Measurements from ENCODE around the gene RBL1. TPM values are rescaled to one million over a fixed set of nuclear protein-coding genes. Genes with fewer than 3 reads are reported as not detected.
"Not testable (repeated sequence)": the region's sequence is repeated elsewhere in the genome, so short reads cannot be mapped to it uniquely, and the experiment has no call there.

The RBL1 gene
- total and polyA plus RNA-seq, 8 donors, result 9.8 to 15.4 (median 12.7) TPM

DNA sequence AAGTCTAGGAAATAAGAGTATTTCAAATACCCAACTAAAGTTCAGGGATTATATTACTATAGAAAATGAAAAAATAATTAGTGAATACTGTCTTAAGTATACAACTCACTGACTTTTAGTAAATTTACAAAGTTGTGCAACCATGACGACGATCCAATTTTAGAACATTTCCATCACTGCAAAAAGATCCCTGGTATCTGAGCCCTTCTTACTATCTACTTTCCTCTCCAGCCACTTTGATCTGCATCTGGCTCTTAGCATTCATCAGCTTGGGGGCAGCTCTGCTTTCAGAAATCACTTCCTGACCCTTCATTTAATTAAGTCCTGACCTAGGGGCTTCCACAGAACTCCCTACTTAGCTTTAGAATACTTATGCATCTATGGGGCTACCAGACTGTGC is 38.2 kb upstream of the RBL1 start:
- intact Hi-C loops (cut with DNase I), result no loop called here
- ATAC-seq, result no peak

DNA sequence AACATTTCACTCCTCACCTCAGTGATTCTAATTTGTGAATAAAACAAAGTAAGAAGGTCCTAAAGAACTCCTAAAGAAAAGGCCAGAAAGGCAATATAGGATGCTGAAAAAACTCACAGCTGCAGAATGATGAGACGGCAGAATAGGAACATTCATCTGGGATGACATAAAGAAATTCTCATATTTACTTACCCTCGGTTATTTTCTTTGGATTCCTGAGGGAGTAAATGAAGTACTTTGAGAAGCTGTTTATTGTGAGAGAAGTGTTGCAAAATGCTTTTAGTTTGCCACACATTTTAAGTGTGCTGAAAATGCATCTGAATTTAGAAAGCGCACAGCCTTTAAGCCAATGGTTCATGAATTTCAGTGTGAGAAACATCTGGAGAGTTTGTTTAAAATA is 35.7 kb upstream of the RBL1 start:
- H3K27ac ChIP-seq, result no peak overlapping the region
- H3K9me3 ChIP-seq, result no peaks in the 10 kb centered on the region
- intact Hi-C loops (cut with DNase I), result no loop called here
- no peak overlapping the region for H3K4me3 ChIP-seq
- TF ChIP-seq, protein P1, sequence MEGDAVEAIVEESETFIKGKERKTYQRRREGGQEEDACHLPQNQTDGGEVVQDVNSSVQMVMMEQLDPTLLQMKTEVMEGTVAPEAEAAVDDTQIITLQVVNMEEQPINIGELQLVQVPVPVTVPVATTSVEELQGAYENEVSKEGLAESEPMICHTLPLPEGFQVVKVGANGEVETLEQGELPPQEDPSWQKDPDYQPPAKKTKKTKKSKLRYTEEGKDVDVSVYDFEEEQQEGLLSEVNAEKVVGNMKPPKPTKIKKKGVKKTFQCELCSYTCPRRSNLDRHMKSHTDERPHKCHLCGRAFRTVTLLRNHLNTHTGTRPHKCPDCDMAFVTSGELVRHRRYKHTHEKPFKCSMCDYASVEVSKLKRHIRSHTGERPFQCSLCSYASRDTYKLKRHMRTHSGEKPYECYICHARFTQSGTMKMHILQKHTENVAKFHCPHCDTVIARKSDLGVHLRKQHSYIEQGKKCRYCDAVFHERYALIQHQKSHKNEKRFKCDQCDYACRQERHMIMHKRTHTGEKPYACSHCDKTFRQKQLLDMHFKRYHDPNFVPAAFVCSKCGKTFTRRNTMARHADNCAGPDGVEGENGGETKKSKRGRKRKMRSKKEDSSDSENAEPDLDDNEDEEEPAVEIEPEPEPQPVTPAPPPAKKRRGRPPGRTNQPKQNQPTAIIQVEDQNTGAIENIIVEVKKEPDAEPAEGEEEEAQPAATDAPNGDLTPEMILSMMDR (IDR thresholded peaks at IDR 0.05), result no peak
- no peaks in the 10 kb centered on the region for H3K4me1 ChIP-seq
- ATAC-seq, result no peak
- no peak for DNase-seq
- no peaks in the 10 kb centered on the region for H3K36me3 ChIP-seq
- H3K27me3 ChIP-seq, result no peaks in the 10 kb centered on the region

More for the DNA sequence above, 38.2 kb upstream of the RBL1 start:
- TF ChIP-seq, protein P1 (IDR thresholded peaks at IDR 0.05), result no peak
- H3K27me3 ChIP-seq, result no peaks in the 10 kb centered on the region
- no peaks in the 10 kb centered on the region for H3K4me1 ChIP-seq
- no peak overlapping the region for H3K27ac ChIP-seq
- no peaks in the 10 kb centered on the region for H3K9me3 ChIP-seq
- DNase-seq, result no peak
- H3K36me3 ChIP-seq, result no peaks in the 10 kb centered on the region
- no peak overlapping the region for H3K4me3 ChIP-seq

DNA sequence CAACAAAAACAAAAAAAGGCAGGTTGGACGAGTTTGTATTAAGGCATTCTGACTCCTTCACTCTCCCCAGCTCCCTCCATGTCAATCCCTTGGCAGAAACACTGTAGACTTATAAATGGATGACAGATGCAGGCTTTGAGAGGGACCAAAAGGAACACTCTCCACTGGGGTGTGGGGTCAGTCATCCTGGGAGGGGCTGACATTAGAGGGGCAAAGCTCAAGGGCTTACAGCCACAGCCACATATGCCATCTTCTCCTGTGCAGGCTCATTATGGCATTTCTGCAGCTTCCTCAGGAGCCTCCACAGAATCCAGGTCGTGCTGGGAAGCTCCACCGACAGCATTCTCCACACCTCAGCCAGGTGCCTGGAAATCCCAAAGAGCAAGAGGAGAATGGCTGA is 33.0 kb upstream of the RBL1 start:
- no peak overlapping the region for H3K27ac ChIP-seq
- ATAC-seq (no peak), DNase-seq (no peak)
- no peaks in the 10 kb centered on the region for H3K4me1 ChIP-seq
- H3K4me3 ChIP-seq, result no peak overlapping the region
- no peaks in the 10 kb centered on the region for H3K27me3 ChIP-seq
- no peaks in the 10 kb centered on the region for H3K36me3 ChIP-seq
- TF ChIP-seq, protein P1 (IDR thresholded peaks at IDR 0.05), result no peak
- H3K9me3 ChIP-seq, result no peaks in the 10 kb centered on the region
- intact Hi-C loops (cut with DNase I), result no loop called here

DNA sequence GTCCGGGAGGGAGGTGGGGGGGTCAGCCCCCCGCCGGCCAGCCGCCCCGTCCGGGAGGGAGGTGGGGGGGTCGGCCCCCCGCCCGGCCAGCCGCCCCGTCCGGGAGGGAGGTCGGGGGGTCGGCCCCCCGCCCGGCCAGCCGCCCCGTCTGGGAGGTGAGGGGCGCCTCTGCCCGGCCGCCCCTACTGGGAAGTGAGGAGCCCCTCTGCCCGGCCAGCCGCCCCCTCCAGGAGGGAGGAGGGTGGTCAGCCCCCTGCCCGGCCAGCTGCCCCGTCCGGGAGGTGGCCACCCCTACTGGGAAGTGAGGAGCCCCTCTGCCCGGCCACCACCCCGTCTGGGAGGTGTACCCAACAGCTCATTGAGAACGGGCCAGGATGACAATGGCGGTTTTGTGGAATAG is 30.5 kb upstream of the RBL1 start:
- H3K4me1 ChIP-seq; H3K9me3 ChIP-seq; H3K27me3 ChIP-seq; H3K4me3 ChIP-seq; ATAC-seq; H3K36me3 ChIP-seq; H3K27ac ChIP-seq; intact Hi-C loops (cut with DNase I); DNase-seq: not testable (repeated sequence)

DNA sequence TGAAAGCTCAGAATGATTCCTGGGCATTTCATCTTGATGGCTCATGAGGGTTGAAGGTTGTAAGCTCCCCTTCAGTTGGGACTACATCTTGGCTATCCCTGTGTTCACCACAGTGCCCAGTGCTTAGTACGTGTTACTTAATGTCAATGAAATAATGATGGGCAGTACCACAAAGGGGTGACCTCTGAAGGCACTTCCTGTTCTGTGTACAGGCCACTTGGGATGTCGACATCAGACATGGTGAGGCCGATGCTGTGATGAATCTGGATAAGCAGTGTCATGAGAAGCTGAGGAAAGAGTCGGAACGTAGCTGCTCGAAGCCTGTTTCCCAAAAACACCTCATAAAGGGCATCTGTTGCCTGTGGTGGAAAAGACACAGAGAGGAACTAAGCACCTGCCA is 27.6 kb upstream of the RBL1 start:
- Histone ChIP-seq H3K27ac (no peak overlapping the region), H3K9me3 (no peaks in the 10 kb centered on the region), H3K4me1 (no peaks in the 10 kb centered on the region), H3K4me3 (no peak overlapping the region), H3K27me3 (no peaks in the 10 kb centered on the region), H3K36me3 (no peaks in the 10 kb centered on the region)
- peak; percentile 62 for ATAC-seq
- DNase-seq, result peak in 1 of 4 donors; percentile 39
- intact Hi-C loops (cut with DNase I), result no loop called here
- TF ChIP-seq, protein P1 (IDR thresholded peaks at IDR 0.05), result no peak

DNA sequence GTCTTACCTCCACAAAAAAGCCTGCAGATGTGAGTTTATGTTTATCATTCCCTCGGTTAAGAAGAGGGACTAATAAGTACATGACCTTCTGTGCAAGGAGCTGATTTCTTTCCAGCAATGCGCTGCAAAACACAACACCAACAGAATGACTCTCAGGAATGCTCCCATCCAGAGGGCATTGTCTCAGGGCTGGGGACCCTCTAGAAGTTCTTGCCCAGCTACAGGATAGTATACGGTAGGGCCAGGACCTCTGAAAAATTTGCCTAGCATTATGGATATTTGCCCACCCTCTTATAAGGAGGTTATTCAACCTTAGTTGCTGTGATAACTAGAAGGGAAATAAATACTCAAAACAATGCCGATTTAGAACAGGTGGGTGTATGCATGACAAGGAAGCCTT is 24.7 kb upstream of the RBL1 start:
- H3K27ac ChIP-seq, result no peak overlapping the region
- no peaks in the 10 kb centered on the region for H3K4me1 ChIP-seq
- intact Hi-C loops (cut with DNase I), result no loop called here
- ATAC-seq (no peak), DNase-seq (no peak)
- no peaks in the 10 kb centered on the region for H3K27me3 ChIP-seq
- TF ChIP-seq, protein P1 (IDR thresholded peaks at IDR 0.05), result no peak
- no peak overlapping the region for H3K4me3 ChIP-seq
- no peaks in the 10 kb centered on the region for H3K9me3 ChIP-seq
- H3K36me3 ChIP-seq, result no peaks in the 10 kb centered on the region

Measured in left lung (tissue), 10 donors.